ENCODE measurements around the gene SPRED1. TPM values are rescaled to one million over a fixed set of nuclear protein-coding genes. Genes with fewer than 3 reads are reported as not detected.

SPRED1 gene
- total and polyA plus RNA-seq, 2 of the 4 experiments (the other 2 are of a cell fraction): 6.6 to 17.9 TPM

GRCh38 chr15:38374029-38374428 lies 121.4 kb downstream of the SPRED1 start:
- CTCF ChIA-PET: no interaction called here
- Histone ChIP-seq H4K8ac (ENCODE audit: low read depth in 2 of 2, low read length in 2 of 2) (no peak overlapping the region), H3K14ac (replicated peaks; ENCODE audit: low read depth, low read length) (no peak overlapping the region), H2BK15ac (ENCODE audit: low read depth, low read length) (no peak overlapping the region), H3K4me2 (ENCODE audit: low read depth, low read length) (no peak overlapping the region), H4K5ac (ENCODE audit: low read depth, low read length) (no peak overlapping the region), H3K56ac (ENCODE audit: extremely low read depth, insufficient read depth, low read length) (no peak overlapping the region), H3K4ac (ENCODE audit: low read depth, low read length) (no peak overlapping the region), H3K27me3 (ENCODE audit: control insufficient read depth, insufficient read depth, low read length) (no peaks in the 10 kb centered on the region), H4K91ac (ENCODE audit: insufficient read depth, low read depth, low read length) (peak overlapping the region; percentile 49; the same call in 1 of the 2 replicates), H3K9me3 (ENCODE audit: control insufficient read depth, insufficient read depth, low read length) (no peaks in the 10 kb centered on the region), H3K79me1 (ENCODE audit: low read depth in 1 of 2, low read length in 2 of 2) (no peaks in the 10 kb centered on the region), H2AFZ (replicated peaks; ENCODE audit: low read length, poor library complexity) (no peak overlapping the region), H2BK5ac (ENCODE audit: low read depth, low read length, poor library complexity, severe bottlenecking) (no peak overlapping the region), H2BK120ac (ENCODE audit: low read depth, low read length) (no peak overlapping the region), H3K9me1 (ENCODE audit: insufficient read depth, low read length) (peaks cover 13% of the 10 kb centered on the region), H3K9ac (ENCODE audit: low read depth, low read length) (no peak overlapping the region), H3K4me1 (ENCODE audit: control insufficient read depth, insufficient read depth, low read length) (peaks cover 11% of the 10 kb centered on the region), H3K4me3 (ENCODE audit: insufficient read depth, low read depth, low read length) (no peak overlapping the region), H2AK9ac (replicated peaks; ENCODE audit: low read depth, low read length, poor library complexity) (no peak overlapping the region), H3K36me3 (ENCODE audit: control insufficient read depth, insufficient read depth, low read length) (no peaks in the 10 kb centered on the region), H2AK5ac (ENCODE audit: low read depth, low read length) (no peak overlapping the region), H4K20me1 (ENCODE audit: insufficient read depth, low read length) (no peaks in the 10 kb centered on the region), H3K23ac (ENCODE audit: low read depth, low read length) (no peak overlapping the region), H3K18ac (ENCODE audit: low read depth, low read length) (no peak overlapping the region), H3K27ac (ENCODE audit: insufficient read depth, low read length) (no peak overlapping the region), H2BK20ac (ENCODE audit: low read depth, low read length) (no peak overlapping the region)
- POLR2A ChIA-PET (ENCODE audit: unreplicated experiment): no interaction called here
- TF ChIP-seq POLR2A (IDR thresholded peaks at IDR 0.05; ENCODE audit: low read depth, low read length): no peak
- no peak for TF ChIP-seq MAFK (IDR thresholded peaks at IDR 0.05; ENCODE audit: low read depth, low read length)
- TF ChIP-seq RCOR1 (IDR thresholded peaks at IDR 0.05; ENCODE audit: insufficient replicate concordance, low read length): no peak
- no peak for TF ChIP-seq USF2 (IDR thresholded peaks at IDR 0.05; ENCODE audit: low read depth, low read length)
- TF ChIP-seq FOS (IDR thresholded peaks at IDR 0.05; ENCODE audit: low read depth, low read length): no peak
- TF ChIP-seq BHLHE40 (IDR thresholded peaks at IDR 0.05; ENCODE audit: low read depth, low read length): no peak
- TF ChIP-seq NFE2L2 (IDR thresholded peaks at IDR 0.05; ENCODE audit: low read depth, low read length): no peak
- TF ChIP-seq RFX5 (IDR thresholded peaks at IDR 0.05; ENCODE audit: low read depth, low read length): no peak
- TF ChIP-seq MAZ (IDR thresholded peaks at IDR 0.05; ENCODE audit: borderline replicate concordance, low read depth, low read length): no peak
- TF ChIP-seq RAD21 (IDR thresholded peaks at IDR 0.05; ENCODE audit: low read length): no peak
- TF ChIP-seq SMC3 (IDR thresholded peaks at IDR 0.05; ENCODE audit: low read depth, low read length): no peak
- TF ChIP-seq CEBPB (IDR thresholded peaks at IDR 0.05; ENCODE audit: low read depth, low read length): no peak
- TF ChIP-seq CHD1 (IDR thresholded peaks at IDR 0.05; ENCODE audit: low read depth, low read length): no peak
- dilution Hi-C loops (cut with HindIII; ENCODE audit: low sequenced_read_pairs, unreplicated experiment): no loop called here
- in situ Hi-C loops (cut with MboI; ENCODE audit: low sequenced_read_pairs): no loop called here
- no TSS peak for BruUV-seq (replicated peaks)
- intact Hi-C loops (cut with micrococcal nuclease): no loop called here
- DNase-seq (no peak), ATAC-seq (ENCODE audit: low read depth) (no peak)
